Esophagus squamous epithelium (tissue), 4 donors: Measurements from ENCODE around the gene SLC2A13.

ENCODE experiments used
- POLR2A ChIP-seq, 4 donors: fragments of 450-650 bp; IDR thresholded peaks; one replicate each; pipeline ENCODE4 v1.6.1; 2017; ENCODE audit warnings: antibody characterized with exemption in 4 of 4, mild to moderate bottlenecking in 4 of 4, moderate library complexity in 3 of 4
- TF ChIP-seq, protein P1 (sequence below), 6 experiments: fragments of 450-650 bp in 4 of 6; fragments of 200-600 bp in 2 of 6; sonication (generic) in 2 of 6; IDR thresholded peaks; one replicate each; pipeline ENCODE4 v1.5.1; 2016 to 2019; ENCODE audit warnings: antibody characterized with exemption in 6 of 6, mild to moderate bottlenecking in 4 of 6, moderate library complexity in 4 of 6

DNA sequence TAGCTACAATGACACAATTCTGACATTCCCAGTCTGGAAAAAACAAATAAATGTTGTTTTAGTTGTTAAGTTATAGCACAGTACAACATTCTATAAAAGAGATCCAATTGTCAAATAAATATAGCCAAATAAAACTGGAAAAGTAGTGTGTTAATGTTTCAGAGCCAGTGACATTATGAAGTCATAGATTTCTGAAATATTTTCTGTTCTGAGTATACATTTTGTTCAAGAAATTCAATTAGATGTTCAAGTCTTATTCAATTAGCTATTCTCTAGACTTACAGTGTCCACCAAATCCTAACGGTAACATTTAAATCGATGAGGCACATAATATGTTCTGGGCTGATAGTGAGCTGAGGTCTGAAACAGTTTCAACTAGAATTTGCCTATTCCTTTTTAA lies 290.1 kb downstream of the SLC2A13 start:
- TF ChIP-seq, protein P1, sequence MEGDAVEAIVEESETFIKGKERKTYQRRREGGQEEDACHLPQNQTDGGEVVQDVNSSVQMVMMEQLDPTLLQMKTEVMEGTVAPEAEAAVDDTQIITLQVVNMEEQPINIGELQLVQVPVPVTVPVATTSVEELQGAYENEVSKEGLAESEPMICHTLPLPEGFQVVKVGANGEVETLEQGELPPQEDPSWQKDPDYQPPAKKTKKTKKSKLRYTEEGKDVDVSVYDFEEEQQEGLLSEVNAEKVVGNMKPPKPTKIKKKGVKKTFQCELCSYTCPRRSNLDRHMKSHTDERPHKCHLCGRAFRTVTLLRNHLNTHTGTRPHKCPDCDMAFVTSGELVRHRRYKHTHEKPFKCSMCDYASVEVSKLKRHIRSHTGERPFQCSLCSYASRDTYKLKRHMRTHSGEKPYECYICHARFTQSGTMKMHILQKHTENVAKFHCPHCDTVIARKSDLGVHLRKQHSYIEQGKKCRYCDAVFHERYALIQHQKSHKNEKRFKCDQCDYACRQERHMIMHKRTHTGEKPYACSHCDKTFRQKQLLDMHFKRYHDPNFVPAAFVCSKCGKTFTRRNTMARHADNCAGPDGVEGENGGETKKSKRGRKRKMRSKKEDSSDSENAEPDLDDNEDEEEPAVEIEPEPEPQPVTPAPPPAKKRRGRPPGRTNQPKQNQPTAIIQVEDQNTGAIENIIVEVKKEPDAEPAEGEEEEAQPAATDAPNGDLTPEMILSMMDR (IDR thresholded peaks at IDR 0.05), result no peak
- no peak for TF ChIP-seq POLR2A (IDR thresholded peaks at IDR 0.05)
